ENCODE results near the gene SEL1L2.

- TF ChIP-seq POLR2A (IDR thresholded peaks at IDR 0.05; ENCODE audit: low read depth, low read length) (no peak), POLR2AphosphoS5 (IDR thresholded peaks at IDR 0.05; ENCODE audit: low read depth, low read length) (no peak), TAF1 (IDR thresholded peaks at IDR 0.05; ENCODE audit: low read depth, low read length) (no peak), SPI1 (IDR thresholded peaks at IDR 0.05; ENCODE audit: low read depth, low read length) (no peak), POU2F2 (IDR thresholded peaks at IDR 0.05; ENCODE audit: low read depth, low read length) (no peak)
These were observed 131.5 kb downstream of the SEL1L2 start for GRCh38 chr20:13858871-13859270.
